ENCODE measurements around the gene FAR2.
"Not testable (repeated sequence)": the region's sequence is repeated elsewhere in the genome, so short reads cannot be mapped to it uniquely, and the experiment has no call there.

Gene FAR2

GRCh38 chr12:29346769-29347421 is 197.8 kb downstream of the FAR2 start:
- DNase-seq: no peak

GRCh38 chr12:29350080-29350479 is 201.0 kb downstream of the FAR2 start:
- DNase-seq: no peak

GRCh38 chr12:29354954-29355353 is 205.9 kb downstream of the FAR2 start:
- no peak for DNase-seq

GRCh38 chr12:29365091-29365490 is 216.0 kb downstream of the FAR2 start:
- DNase-seq: no peak

GRCh38 chr12:29374012-29374411 is 224.9 kb downstream of the FAR2 start:
- no peak for DNase-seq

GRCh38 chr12:29374913-29375312 is 225.8 kb downstream of the FAR2 start:
- DNase-seq: no peak

GRCh38 chr12:29376118-29376517 is 227.0 kb downstream of the FAR2 start:
- DNase-seq: no peak

- DNase-seq: peak; percentile 99
Measured at GRCh38 chr12:29380536-29381523, 231.8 kb downstream of the FAR2 start, which contains the start of gene ERGIC2. Gene ERGIC2 (minus strand): TSS chr12:29381172. CDS start chr12:29371633, 9,539 bp downstream.

- DNase-seq: no peak
Measured at GRCh38 chr12:29382251-29382650, 233.2 kb downstream of the FAR2 start.

GRCh38 chr12:29385194-29385593 is 236.1 kb downstream of the FAR2 start:
- not testable (repeated sequence) for DNase-seq

All from AML-193 (cell line).